Measurements from ENCODE around the gene UCHL3. TPM values are rescaled to one million over a fixed set of nuclear protein-coding genes. Genes with fewer than 3 reads are reported as not detected.

The UCHL3 gene
- total and polyA plus RNA-seq, 9 of the 15 experiments (the other 6 are each of a cell fraction or from before 2014, with no cell fraction given): 42.2 to 112 (median 85.4) TPM

GRCh38 chr13:75537401-75538365 is 11.9 kb upstream of the UCHL3 start, which contains the start of gene COMMD6:
COMMD6 (minus strand) TSS chr13:75537841; CDS start chr13:75537805, 36 bp downstream.
- peak; percentile 86 for FAIRE-seq
- peak within 1 kb of the TSS; percentile 43; the same call in 2 of the 3 replicates for H3K27ac ChIP-seq (ENCODE audit: extremely low read depth, low read depth, low read length)
- TF ChIP-seq ZNF384 (IDR thresholded peaks at IDR 0.05; ENCODE audit: low read depth, low read length) (no peak), EWSR1 (IDR thresholded peaks at IDR 0.05; ENCODE audit: borderline replicate concordance, low read depth, partially characterized antibody) (no peak), ZNF277 (CRISPR knock-in tag; IDR thresholded peaks at IDR 0.05; ENCODE audit: borderline replicate concordance) (no peak), NRF1 (conservative IDR thresholded peaks at IDR 0.05 in 1 of 2, IDR thresholded peaks at IDR 0.05 in 1 of 2) (peak; percentile 39 to 60; a peak in 3 of 4 replicates), ARID2 (IDR thresholded peaks at IDR 0.05) (no peak), ZMIZ1 (IDR thresholded peaks at IDR 0.05; ENCODE audit: low read depth in 2 of 2, low read length in 2 of 2) (no peak), ZNF77 (CRISPR knock-in tag; IDR thresholded peaks at IDR 0.05) (no peak), FOXA3 (CRISPR knock-in tag; conservative IDR thresholded peaks at IDR 0.05 in 1 of 2, IDR thresholded peaks at IDR 0.05 in 1 of 2) (no peak), BRF1 (IDR thresholded peaks at IDR 0.05; ENCODE audit: borderline replicate concordance, extremely low read depth, insufficient read length) (no peak), CXXC5 (CRISPR knock-in tag; IDR thresholded peaks at IDR 0.05) (peak; percentile 68), RNF2 (IDR thresholded peaks at IDR 0.05) (0 out of 2 replicates have a peak, but pooled peaks have one; percentile 25)

More at GRCh38 chr13:75537401-75538365, 11.9 kb upstream of the UCHL3 start, which contains the start of gene COMMD6:
- H3K79me2 ChIP-seq (ENCODE audit: control insufficient read depth, insufficient read depth, low read length): peaks cover 15% of the 10 kb centered on the region
- no peaks in the 10 kb centered on the region for H4K20me1 ChIP-seq (replicated peaks; ENCODE audit: control insufficient read depth, insufficient read depth, low read length)
- peaks cover 0 to 7% of the 10 kb centered on the region in 2 experiments; a peak in 2 of 5 replicates for H3K4me1 ChIP-seq (replicated peaks in 1 of 2; ENCODE audit: control insufficient read depth in 2 of 2, insufficient read depth in 2 of 2, low read length in 2 of 2)
- intact Hi-C loops (cut with micrococcal nuclease) (loop anchor here (5.0 kb wide), 1 partner anchor 165 kb away; no protein-coding TSS in a partner anchor), in situ Hi-C loops (cut with MboI) (no loop called here)
- WGBS (ENCODE audit: insufficient coverage, low coverage, missing lambda C conversion rate): under 1% methylated on average over 32 of the region's 51 CpGs
- ATAC-seq (peak; percentile 99), DNase-seq (ENCODE audit: extremely low read depth in 1 of 4, low spot score in 3 of 4) (peak; percentile 76 to 83 (median 76))
- ChIA-PET CTCF (ENCODE audit: low intra/inter-chr PET ratio) (no interaction called here), POLR2A (interaction anchor here (0.6 kb wide), 1 partner anchor 78 kb away, joined by 3 read pairs; no protein-coding TSS in a partner anchor)
- BruUV-seq (replicated peaks): TSS peak; percentile 64
- H3K9ac ChIP-seq (ENCODE audit: insufficient read depth in 1 of 2, low read depth in 2 of 2, low read length in 2 of 2): peak within 1 kb of the TSS; percentile 73 to 94
- peak within 1 kb of the TSS; percentile 91 for H2AFZ ChIP-seq (ENCODE audit: low read depth, low read length)
- H3K27me3 ChIP-seq (ENCODE audit: control insufficient read depth in 2 of 2, insufficient read depth in 2 of 2, low read length in 2 of 2): no peaks in the 10 kb centered on the region
- peaks cover 14% of the 10 kb centered on the region for H3K36me3 ChIP-seq (ENCODE audit: control insufficient read depth, insufficient read depth, low read length)
- peak within 1 kb of the TSS; percentile 91 for H3K4me2 ChIP-seq (ENCODE audit: insufficient read depth, low read length)
- no peaks in the 10 kb centered on the region for H3K9me1 ChIP-seq (ENCODE audit: control insufficient read depth, insufficient read depth, low read length)
- peak within 1 kb of the TSS; percentile 89 for H3K4me3 ChIP-seq
- no peaks in the 10 kb centered on the region for H3K9me3 ChIP-seq (replicated peaks; ENCODE audit: control insufficient read depth, insufficient read depth, low read depth, low read length)

Data from K562 (cell line).